H1 (cell line): Measurements from ENCODE around the gene SH3BP5. TPM values are rescaled to one million over a fixed set of nuclear protein-coding genes. Genes with fewer than 3 reads are reported as not detected.

Experiments used
- CTCF ChIA-PET: fragments of 300-600 bp; sonication (Branson Sonifier 250); formaldehyde crosslinking; loops from one replicate; lab custom pipeline; 2021; ENCODE audit not compliant: partially characterized antibody; lab: Charles Lee
- POLR2A ChIA-PET: fragments of 300-600 bp; sonication (Branson Sonifier 250); formaldehyde crosslinking; loops from one replicate; lab custom pipeline; 2021; ENCODE audit warnings: inconsistent platforms; ENCODE audit not compliant: partially characterized antibody; lab: Charles Lee
- DNase-seq, 2 experiments: peaks; one replicate each; pipeline versions ENCODE4 v3.0.0 to v3.0.0-alpha.2; 2010 to 2022; ENCODE audit warnings: low spot score in 2 of 2, low read depth in 1 of 2, mixed read lengths in 1 of 2
- FAIRE-seq: peaks from 2 replicates; lab custom pipeline; 2011; peaks lifted over from hg19 to GRCh38; lab: Jason Lieb, UNC
- H2AFZ ChIP-seq: 2 replicates; pipeline ENCODE4 v1.8.1; 2012; ENCODE audit warnings: low read length, inconsistent platforms
- H2AK5ac ChIP-seq: 2 replicates; pipeline ENCODE4 v1.6.1; 2013; ENCODE audit warnings: low read depth, low read length
- H2BK120ac ChIP-seq: replicated peaks from 2 replicates; pipeline ENCODE3; 2013; ENCODE audit warnings: low read depth, low read length, inconsistent platforms
- H2BK12ac ChIP-seq: 2 replicates; pipeline ENCODE4 v1.6.1; 2013; ENCODE audit warnings: low read depth, low read length
- H2BK15ac ChIP-seq: 2 replicates; pipeline ENCODE4 v1.6.1; 2013; ENCODE audit warnings: low read length
- H2BK20ac ChIP-seq: 2 replicates; pipeline ENCODE4 v1.6.1; 2013; ENCODE audit warnings: low read length
- H2BK5ac ChIP-seq: 2 replicates; pipeline ENCODE4 v1.6.1; 2013; ENCODE audit warnings: low read depth, low read length
- H3K14ac ChIP-seq: 2 replicates; pipeline ENCODE4 v1.6.1; 2013; ENCODE audit warnings: inconsistent platforms; ENCODE audit not compliant: insufficient read length
- H3K18ac ChIP-seq: 2 replicates; pipeline ENCODE4 v1.6.1; 2013; ENCODE audit warnings: low read length; ENCODE audit errors: extremely low read depth
- H3K23ac ChIP-seq: 2 replicates; pipeline ENCODE4 v1.6.1; 2013; ENCODE audit warnings: inconsistent platforms; ENCODE audit not compliant: insufficient read length
- H3K23me2 ChIP-seq: 2 replicates; pipeline ENCODE4 v1.6.1; 2013; ENCODE audit warnings: low read depth, low read length
- H3K27ac ChIP-seq: 2 replicates; pipeline ENCODE4 v1.6.1; 2011; ENCODE audit warnings: low read depth, low read length, inconsistent platforms
- H3K27me3 ChIP-seq, 4 experiments: replicated peaks in 1 of 4; 1 replicate in 1 of 4; 2 replicates in 3 of 4; pipeline versions ENCODE4 v1.6.1 to v1.8.1; 2011 to 2013; ENCODE audit warnings: low read length in 3 of 4, mild to moderate bottlenecking in 3 of 4, inconsistent platforms in 2 of 4, mixed read lengths in 2 of 4, moderate library complexity in 1 of 4; ENCODE audit not compliant: control insufficient read depth in 3 of 4, insufficient read depth in 3 of 4; ENCODE audit errors: extremely low read depth in 1 of 4
- H3K36me3 ChIP-seq, 4 experiments: 2 replicates each; pipeline versions ENCODE4 v1.6.1 to v1.8.1; 2011 to 2013; ENCODE audit warnings: mild to moderate bottlenecking in 4 of 4, low read length in 3 of 4, moderate library complexity in 2 of 4, control low read depth in 1 of 4, inconsistent platforms in 1 of 4; ENCODE audit not compliant: insufficient read depth in 4 of 4, control insufficient read depth in 2 of 4
- H3K4ac ChIP-seq: replicated peaks from 2 replicates; pipeline ENCODE3; 2013; ENCODE audit warnings: low read length, low read depth, mixed read lengths, inconsistent platforms; ENCODE audit not compliant: insufficient read length
- H3K4me1 ChIP-seq, 4 experiments: replicated peaks in 1 of 4; 1 replicate in 1 of 4; 2 replicates in 3 of 4; pipeline versions ENCODE4 v1.6.1 to v1.8.1; 2011 to 2013; ENCODE audit warnings: low read length in 3 of 4, inconsistent platforms in 2 of 4, mixed read lengths in 1 of 4; ENCODE audit not compliant: insufficient read depth in 4 of 4, control insufficient read depth in 3 of 4
- H3K4me2 ChIP-seq, 2 experiments: 2 replicates each; pipeline versions ENCODE4 v1.6.1 to v1.8.1; 2011 to 2013; ENCODE audit warnings: low read depth in 2 of 2, low read length in 2 of 2, control low read depth in 1 of 2, inconsistent platforms in 1 of 2, mild to moderate bottlenecking in 1 of 2; ENCODE audit not compliant: insufficient read depth in 1 of 2
- H3K4me3 ChIP-seq, 4 experiments: fragments of 200-600, 300-600 bp in 1 of 4; sonication (generic), shearing (Covaris generic), sonication (Bioruptor Twin) in 1 of 4; 2 replicates each; pipeline versions ENCODE4 v1.5.1 to v1.8.1; 2011 to 2016; ENCODE audit warnings: low read length in 4 of 4, low read depth in 3 of 4, control low read depth in 2 of 4, inconsistent platforms in 2 of 4, mild to moderate bottlenecking in 2 of 4, mixed read lengths in 1 of 4, moderate library complexity in 1 of 4; ENCODE audit not compliant: insufficient read depth in 2 of 4; ENCODE audit errors: extremely low read depth in 1 of 4
- H3K56ac ChIP-seq: replicated peaks from 2 replicates; pipeline ENCODE3; 2013; ENCODE audit warnings: low read depth, mild to moderate bottlenecking, mixed read lengths, low read length, inconsistent platforms; ENCODE audit not compliant: insufficient read length
- H3K79me1 ChIP-seq: 2 replicates; pipeline ENCODE4 v1.6.1; 2013; ENCODE audit warnings: low read depth, low read length, control low read depth
- H3K79me2 ChIP-seq, 2 experiments: 2 replicates each; pipeline versions ENCODE4 v1.6.1 to v1.8.1; 2012 to 2013; ENCODE audit warnings: low read length in 2 of 2, mild to moderate bottlenecking in 2 of 2, inconsistent platforms in 1 of 2; ENCODE audit not compliant: insufficient read depth in 2 of 2, control insufficient read depth in 1 of 2
- H3K9ac ChIP-seq, 4 experiments: replicated peaks in 1 of 4; 1 replicate in 1 of 4; 2 replicates in 3 of 4; pipeline versions ENCODE4 v1.6.1 to v1.8.1; 2011 to 2013; ENCODE audit warnings: low read depth in 3 of 4, low read length in 3 of 4, control low read depth in 2 of 4, mild to moderate bottlenecking in 2 of 4, moderate library complexity in 2 of 4, inconsistent platforms in 1 of 4; ENCODE audit errors: extremely low read depth in 1 of 4
- H3K9me3 ChIP-seq, 2 experiments: 2 replicates each; pipeline versions ENCODE4 v1.6.1 to v1.8.1; 2012 to 2013; ENCODE audit warnings: mild to moderate bottlenecking in 2 of 2, moderate library complexity in 2 of 2, control low read depth in 1 of 2, inconsistent platforms in 1 of 2, low read depth in 1 of 2, low read length in 1 of 2, mixed read lengths in 1 of 2; ENCODE audit not compliant: insufficient read depth in 2 of 2
- H4K20me1 ChIP-seq, 2 experiments: replicated peaks in 1 of 2; 2 replicates each; pipeline versions ENCODE3 to v1.8.1; 2011 to 2013; ENCODE audit warnings: inconsistent platforms in 2 of 2, low read length in 2 of 2, mild to moderate bottlenecking in 1 of 2; ENCODE audit not compliant: insufficient read depth in 2 of 2, control insufficient read depth in 1 of 2
- H4K5ac ChIP-seq: 2 replicates; pipeline ENCODE4 v1.6.1; 2013; ENCODE audit warnings: low read length, low read depth, mixed read lengths, inconsistent platforms; ENCODE audit not compliant: insufficient read length
- H4K8ac ChIP-seq: 2 replicates; pipeline ENCODE4 v1.8.0; 2013; ENCODE audit warnings: mild to moderate bottlenecking, moderate library complexity, low read length, inconsistent platforms; ENCODE audit not compliant: insufficient read depth; ENCODE audit errors: extremely low read depth
- H4K91ac ChIP-seq: replicated peaks from 2 replicates; pipeline ENCODE3; 2013; ENCODE audit warnings: low read length, mixed read lengths, inconsistent platforms; ENCODE audit not compliant: insufficient read length
- KDM5A ChIP-seq: fragments of 200-600 bp; IDR thresholded peaks from 2 replicates; pipeline ENCODE4 v1.7.1; 2012; ENCODE audit warnings: mild to moderate bottlenecking, low read length, inconsistent platforms, mixed read lengths
- RAD21 ChIP-seq, 2 experiments: IDR thresholded peaks in 1 of 2; conservative IDR thresholded peaks in 1 of 2; 2 replicates each; pipeline ENCODE4 v1.6.1; 2011; ENCODE audit warnings: low read depth in 2 of 2, low read length in 2 of 2, improper control_type of control experiment in 1 of 2, inconsistent platforms in 1 of 2, mild to moderate bottlenecking in 1 of 2, moderate library complexity in 1 of 2
- TEAD4 ChIP-seq: IDR thresholded peaks from 2 replicates; pipeline ENCODE4 v1.6.1; 2012; ENCODE audit warnings: low read depth, low read length, inconsistent platforms, mixed read lengths
- WGBS, 2 experiments: shearing (Covaris generic) in 1 of 2; methylation state at CpG; one replicate each; pipeline versions ENCODE4 v1.1.6 to v1.1.7; 2013 to 2015; ENCODE audit warnings: low lambda C conversion rate in 2 of 2, mixed read lengths in 2 of 2, inconsistent platforms in 1 of 2, low coverage in 1 of 2, missing lambda C conversion rate in 1 of 2; ENCODE audit not compliant: insufficient replicate concordance in 2 of 2, insufficient coverage in 1 of 2, insufficient read length in 1 of 2; ENCODE audit errors: extremely low coverage in 1 of 2, missing lambda C conversion rate in 1 of 2; 5-methylcytosine and 5-hydroxymethylcytosine counted together
- polyA plus RNA-seq, 7 experiments: library from polyadenylated mRNA; depleted of rRNA in 3 of 7; stranded (reverse) in 5 of 7; unstranded in 2 of 7; fragments of >200 nt in 5 of 7; fragments of 200-250 nt in 2 of 7; gene quantifications; 1 replicate in 5 of 7; 2 replicates in 1 of 7; 4 replicates in 1 of 7; pipeline versions ENCODE4 v1.2.1 to v1.2.3, GENCODE V29; 2011 to 2013; ENCODE audit warnings: missing spikeins in 2 of 7, mixed read lengths in 2 of 7
- total RNA-seq: library from RNA; stranded (reverse); fragmentation: NEBNext Ultra II Directional; extraction: Animal tissue kit (Norgen Biotek cat#: 25700); gene quantifications from 2 replicates; pipeline ENCODE4 v1.2.1, GENCODE V29; 2021

The SH3BP5 gene
- total and polyA plus RNA-seq, 2 of the 8 experiments (the other 6 are each of a cell fraction or from before 2014, with no cell fraction given) = 7.1 to 9.7 TPM

DNA sequence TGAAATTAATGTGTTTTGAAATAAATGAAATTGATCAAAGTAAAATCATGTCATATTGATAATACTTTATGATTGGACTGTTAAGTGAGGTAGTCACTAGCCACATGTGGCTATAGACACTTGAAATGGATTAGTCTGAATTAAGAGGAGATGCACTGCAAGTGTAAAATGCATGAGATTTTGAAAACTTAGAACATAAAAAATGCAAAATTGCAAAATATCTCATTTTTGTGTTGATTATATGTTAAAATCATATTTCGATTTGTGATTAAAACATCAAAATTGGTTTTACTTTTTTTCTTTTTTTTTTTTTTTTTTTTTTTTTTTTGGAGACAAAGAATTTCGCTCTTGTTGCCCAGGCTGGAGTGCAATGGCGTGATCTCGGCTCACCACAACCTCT, 103.1 kb downstream of the SH3BP5 start:
- peaks cover 0 to 20% (median 2%) of the 10 kb centered on the region in 4 experiments; a peak in 3 of 8 replicates for H3K36me3 ChIP-seq
- no peak overlapping the region for H4K8ac ChIP-seq
- H2AFZ ChIP-seq = no peak overlapping the region
- no peak overlapping the region for H2AK5ac ChIP-seq
- H3K23me2 ChIP-seq = no peaks in the 10 kb centered on the region
- H3K14ac ChIP-seq = no peak overlapping the region
- no peak overlapping the region for H3K27ac ChIP-seq
- no peak overlapping the region for H3K4me3 ChIP-seq
- FAIRE-seq (no peak), DNase-seq (no peak)
- H4K5ac ChIP-seq = no peak overlapping the region
- no peak overlapping the region for H2BK15ac ChIP-seq
- no peak overlapping the region for H3K4me2 ChIP-seq
- H3K4me1 ChIP-seq = no peaks in the 10 kb centered on the region
- no peak for TF ChIP-seq RAD21 (IDR thresholded peaks at IDR 0.05 in 1 of 2, conservative IDR thresholded peaks at IDR 0.05 in 1 of 2; ENCODE audit: low read depth in 2 of 2, low read length in 2 of 2)
- no peak for TF ChIP-seq TEAD4
- TF ChIP-seq KDM5A = no peak
- no peak overlapping the region for H3K56ac ChIP-seq
- ChIA-PET CTCF (interaction anchor here (0.7 kb wide), 1 partner anchor 24 kb away, joined by 4 read pairs; the partner anchor contains the start of gene CAPN7), POLR2A (no interaction called here)
- peaks cover 0 to 1% of the 10 kb centered on the region in 2 experiments for H4K20me1 ChIP-seq
- H2BK12ac ChIP-seq = no peak overlapping the region
- H3K4ac ChIP-seq = no peak overlapping the region
- H3K27me3 ChIP-seq = no peaks in the 10 kb centered on the region
- no peaks in the 10 kb centered on the region for H3K79me2 ChIP-seq
- no peak overlapping the region for H4K91ac ChIP-seq
- WGBS, 2 experiments = 89% methylated on average over 1 of the region's 4 CpGs; no CpG with 5 or more reads in 1 of the 2 experiments
- H3K18ac ChIP-seq = no peak overlapping the region
- no peak overlapping the region for H3K23ac ChIP-seq
- H2BK120ac ChIP-seq = no peak overlapping the region
- H3K9me3 ChIP-seq = no peaks in the 10 kb centered on the region
- H2BK20ac ChIP-seq = no peak overlapping the region
- H3K9ac ChIP-seq = no peak overlapping the region
- no peaks in the 10 kb centered on the region for H3K79me1 ChIP-seq
- H2BK5ac ChIP-seq = no peak overlapping the region
